Kidney (tissue), 14 donors: Measurements from ENCODE around the gene CPNE7. TPM values are rescaled to one million over a fixed set of nuclear protein-coding genes. Genes with fewer than 3 reads are reported as not detected.
A peak's percentile ranks its signal among the peaks of the same experiment; 100 is the strongest.

Experiments used
- DNase-seq, 5 donors: peaks; one replicate each; pipeline ENCODE4 v3.0.0-alpha.2; 2013 to 2020
- FAIRE-seq: peaks from 2 replicates; lab custom pipeline; 2012; peaks lifted over from hg19 to GRCh38; lab: Jason Lieb, UNC
- H3K27ac ChIP-seq, 2 donors: one replicate each; pipeline ENCODE4 v1.7.0; 2013; ENCODE audit warnings: low read depth in 2 of 2, low read length in 2 of 2, inconsistent platforms in 1 of 2
- H3K27me3 ChIP-seq: one replicate; pipeline ENCODE4 v1.7.1; 2013; ENCODE audit warnings: low read length, inconsistent platforms; ENCODE audit not compliant: control insufficient read depth, insufficient read depth
- H3K36me3 ChIP-seq, 3 donors: one replicate each; pipeline versions ENCODE4 v1.7.0 to v1.7.1; 2013; ENCODE audit warnings: low read length in 3 of 3, control low read depth in 1 of 3, inconsistent platforms in 1 of 3; ENCODE audit not compliant: insufficient read depth in 3 of 3, control insufficient read depth in 2 of 3
- H3K4me1 ChIP-seq, 3 donors: one replicate each; pipeline versions ENCODE4 v1.7.0 to v1.7.1; 2013; ENCODE audit warnings: low read length in 3 of 3, inconsistent platforms in 1 of 3, low read depth in 1 of 3; ENCODE audit not compliant: control insufficient read depth in 2 of 3, insufficient read depth in 2 of 3
- H3K4me3 ChIP-seq, 3 donors: one replicate each; pipeline versions ENCODE4 v1.7.0 to v1.8.1; 2013; ENCODE audit warnings: low read length in 3 of 3, control low read depth in 1 of 3, inconsistent platforms in 1 of 3
- H3K9ac ChIP-seq, 3 donors: one replicate each; pipeline versions ENCODE4 v1.7.0 to v1.7.1; 2013; ENCODE audit warnings: low read length in 3 of 3, control low read depth in 1 of 3, inconsistent platforms in 1 of 3
- H3K9me3 ChIP-seq, 3 donors: one replicate each; pipeline versions ENCODE4 v1.7.0 to v1.7.1; 2013; ENCODE audit warnings: low read length in 3 of 3, control low read depth in 1 of 3, inconsistent platforms in 1 of 3; ENCODE audit not compliant: control insufficient read depth in 2 of 3, insufficient read depth in 1 of 3
- CTCF ChIP-seq: IDR thresholded peaks from 3 replicates; pipeline ENCODE4 v1.5.1; 2012; ENCODE audit warnings: mild to moderate bottlenecking, moderate library complexity, borderline replicate concordance; ENCODE audit not compliant: insufficient read depth; ENCODE audit errors: extremely low read depth
- intact Hi-C: fragments of 100-400 bp; cut with DNase I; formaldehyde crosslinking; loops from one replicate; pipeline ENCODE4 v1.11.1; 2022
- polyA plus RNA-seq: library from polyadenylated mRNA; stranded (reverse); fragments of 350-450 nt; fragmentation: Illumina TruSeq; extraction: RNeasy Lipid Tissue Mini Kit (QIAGEN cat#74804); gene quantifications from one replicate; pipeline ENCODE4 v1.2.3, GENCODE V29; 2014; ENCODE audit warnings: low read depth, low replicate concordance; ENCODE audit not compliant: insufficient read depth
- total RNA-seq: library from RNA; stranded (reverse); fragmentation: NEBNext Ultra II Directional; extraction: Animal tissue kit (Norgen Biotek cat#: 25700); gene quantifications from one replicate; pipeline ENCODE4 v1.2.1, GENCODE V29; 2021
- donor health status: control.
- donor health status: control.
- donor health status: control.
- donor health status: control.
- donor health status: control.
- donor health status: DM: yes; HTN: yes; CAD: no.
- donor health status: Normal renal cell carcinoma (clear cell type).

The CPNE7 gene
- total and polyA plus RNA-seq, 2 donors from 2014 or later = 1.5 to 13.7 TPM

DNA sequence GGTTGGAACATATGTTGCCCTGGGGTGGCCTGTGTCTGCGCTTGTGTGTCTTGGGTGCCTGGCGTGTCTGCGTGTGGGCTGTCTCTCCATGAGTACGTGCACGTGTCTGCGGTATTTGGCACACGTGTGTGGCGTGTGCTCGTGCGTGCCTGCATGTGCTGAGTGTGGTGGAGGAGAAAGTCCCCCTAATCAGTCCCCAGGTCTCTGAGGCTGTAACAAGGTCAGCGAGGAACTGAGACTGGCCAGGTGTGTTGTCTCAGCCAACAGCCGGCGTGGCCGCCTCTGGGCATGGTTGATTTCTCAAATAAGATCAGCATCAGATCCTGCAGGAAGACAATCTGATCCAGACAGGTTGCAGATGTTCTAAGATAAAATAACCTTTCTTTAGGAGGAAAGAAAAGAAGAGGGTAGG is 3.5 kb upstream of the CPNE7 start:
- Histone ChIP-seq H3K36me3 (no peaks in the 10 kb centered on the region), H3K27me3 (no peaks in the 10 kb centered on the region), H3K27ac (no peak overlapping the region), H3K9me3 (no peaks in the 10 kb centered on the region), H3K4me3 (no peak overlapping the region), H3K9ac (no peak overlapping the region), H3K4me1 (peaks cover 0 to 10% (median 8%) of the 10 kb centered on the region in 3 donors)
- DNase-seq = peak in 3 of 5 donors; percentile 48 to 62 (median 53)
- no peak for TF ChIP-seq CTCF
- intact Hi-C loops = loop anchor here (10.0 kb wide), 1 partner anchor 73 kb away; no protein-coding TSS in a partner anchor
- FAIRE-seq = no peak

DNA sequence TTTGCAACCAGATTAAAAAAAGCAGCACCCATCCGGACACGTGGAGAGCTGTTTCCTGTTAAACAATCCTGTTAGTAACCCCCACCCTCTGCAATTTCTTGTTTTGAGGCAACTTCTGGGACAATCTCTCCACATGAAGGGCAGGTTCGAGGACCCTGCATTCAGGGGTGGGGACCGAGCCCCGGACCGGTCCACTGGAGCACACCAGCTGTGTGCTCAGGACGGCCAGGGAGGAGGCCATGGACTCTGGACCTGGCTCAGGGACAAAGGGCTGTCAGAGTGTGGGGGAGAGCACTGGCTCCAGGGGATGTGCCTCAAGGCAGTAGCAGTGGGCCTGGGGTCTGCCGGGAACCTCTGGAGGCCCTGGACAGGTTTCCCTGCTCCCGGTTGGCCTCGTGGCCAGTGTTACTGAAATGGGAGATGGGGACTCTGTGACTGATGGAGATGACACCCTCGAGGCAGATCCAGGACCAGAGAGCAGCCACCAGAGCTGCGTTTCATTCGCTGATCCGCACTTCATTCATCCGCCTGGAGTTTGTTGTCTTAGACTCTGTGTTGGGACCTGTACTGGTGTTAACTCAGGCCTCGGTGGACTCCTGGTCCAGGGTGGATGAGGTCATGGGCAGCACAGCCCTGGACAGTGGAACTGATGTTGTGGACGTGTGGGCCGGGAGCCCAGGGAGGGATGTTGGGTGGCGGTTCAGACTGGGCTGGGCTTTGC is 2.9 kb upstream of the CPNE7 start:
- FAIRE-seq = no peak

GRCh38 chr16:89573826-89574680 is 1.5 kb upstream of the CPNE7 start:
- H3K27ac ChIP-seq = no peak overlapping the region
- FAIRE-seq (no peak), DNase-seq (peak in 1 of 5 donors; percentile 71)
- no peak for TF ChIP-seq CTCF
- no peaks in the 10 kb centered on the region for H3K27me3 ChIP-seq
- intact Hi-C loops = loop anchor here (10.0 kb wide), 1 partner anchor 71 kb away; no protein-coding TSS in a partner anchor
- no peak overlapping the region for H3K9ac ChIP-seq
- H3K4me1 ChIP-seq = peaks cover 0 to 10% (median 8%) of the 10 kb centered on the region in 3 donors
- no peak overlapping the region for H3K4me3 ChIP-seq
- H3K9me3 ChIP-seq = no peaks in the 10 kb centered on the region
- no peaks in the 10 kb centered on the region for H3K36me3 ChIP-seq

More for the DNA sequence above, 2.9 kb upstream of the CPNE7 start:
- no peak overlapping the region for H3K27ac ChIP-seq
- H3K4me3 ChIP-seq = no peak overlapping the region
- H3K9me3 ChIP-seq = no peaks in the 10 kb centered on the region
- peaks cover 0 to 10% (median 8%) of the 10 kb centered on the region in 3 donors for H3K4me1 ChIP-seq
- H3K27me3 ChIP-seq = no peaks in the 10 kb centered on the region
- no peak for TF ChIP-seq CTCF
- H3K9ac ChIP-seq = no peak overlapping the region
- intact Hi-C loops = loop anchor here (10.0 kb wide), 1 partner anchor 72 kb away; no protein-coding TSS in a partner anchor
- peak in 3 of 5 donors; percentile 22 to 35 (median 30) for DNase-seq
- no peaks in the 10 kb centered on the region for H3K36me3 ChIP-seq
